HS-27A (cell line): Measurements from ENCODE around the gene ANKRD40CL.
"Not testable (repeated sequence)": the region's sequence is repeated elsewhere in the genome, so short reads cannot be mapped to it uniquely, and the experiment has no call there.

ENCODE experiments used
- DNase-seq: peaks from one replicate; pipeline ENCODE4 v3.0.0-alpha.2; 2012; ENCODE audit warnings: low read depth, missing footprints

The ANKRD40CL gene, protein sequence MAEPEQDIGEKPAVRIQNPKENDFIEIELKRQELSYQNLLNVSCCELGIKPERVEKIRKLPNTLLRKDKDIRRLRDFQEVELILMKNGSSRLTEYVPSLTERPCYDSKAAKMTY

DNA sequence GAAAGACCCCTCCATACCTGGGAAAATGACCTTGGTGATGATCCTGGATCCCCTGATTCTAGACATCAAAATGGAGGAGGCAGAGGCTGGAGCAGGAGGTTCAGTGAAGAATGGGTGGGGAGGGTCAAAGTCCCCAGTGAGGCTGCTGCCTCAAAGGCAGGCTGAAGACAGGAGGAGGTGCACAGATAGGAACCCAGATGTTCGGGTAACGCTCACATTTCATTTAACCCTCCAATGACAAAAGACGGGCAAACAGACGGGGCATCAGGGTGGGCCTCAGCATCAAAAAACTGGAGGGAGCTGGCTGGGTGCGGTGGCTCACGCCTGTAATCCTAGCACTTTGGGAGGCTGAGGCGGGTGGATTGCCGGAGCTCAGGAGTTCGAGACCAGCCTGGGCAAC lies at the start of gene ANKRD40CL:
Gene ANKRD40CL (minus strand): TSS at position 73 of the 400 bp plus-strand sequence. CDS start 605 bp downstream, outside the sequence.
- DNase-seq = no peak

DNA sequence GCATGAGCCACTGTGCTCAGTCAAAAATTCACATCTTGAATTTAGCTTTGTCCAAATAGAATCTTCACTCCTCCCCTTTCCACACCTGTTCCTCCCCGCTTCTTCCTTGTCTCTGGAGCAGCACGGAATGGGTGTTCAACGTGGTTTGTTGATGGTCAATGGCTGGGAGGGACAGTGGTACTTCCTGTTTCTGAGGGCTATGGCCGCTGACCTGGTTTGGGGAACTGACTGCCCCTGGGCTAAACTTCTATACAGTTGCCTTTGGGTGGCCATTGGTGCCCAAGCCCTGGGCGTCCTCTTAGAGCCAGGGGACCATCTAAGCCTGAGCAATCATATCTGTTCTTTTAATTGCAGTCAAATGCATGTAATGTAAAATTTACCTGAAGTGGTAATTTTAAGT lies 49.0 kb upstream of the ANKRD40CL start:
- no peak for DNase-seq

DNA sequence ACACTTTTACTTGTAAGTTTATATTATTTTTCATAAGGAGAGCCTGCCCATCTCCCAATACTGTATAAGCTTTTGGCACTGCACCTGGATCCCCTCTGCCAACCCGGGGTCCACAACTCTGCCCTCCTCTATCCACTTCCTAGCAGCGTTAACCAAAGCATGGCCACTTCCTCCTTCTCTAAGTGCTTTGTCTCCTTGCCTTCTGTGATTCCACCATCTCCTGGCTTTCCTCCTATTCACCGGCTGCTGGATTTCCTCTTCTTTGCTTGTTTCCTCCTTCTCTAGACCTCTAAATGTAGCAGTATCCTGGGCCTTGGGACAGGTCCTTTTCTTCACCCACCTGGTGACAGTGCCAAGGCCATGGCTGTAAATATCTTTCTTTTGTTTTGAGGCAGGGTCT lies 48.1 kb upstream of the ANKRD40CL start:
- no peak for DNase-seq

GRCh38 chr17:50813583-50813982 lies 46.3 kb upstream of the ANKRD40CL start:
- no peak for DNase-seq

- no peak for DNase-seq
Measured at GRCh38 chr17:50808888-50809287, 41.6 kb upstream of the ANKRD40CL start.

GRCh38 chr17:50808413-50808812 lies 41.1 kb upstream of the ANKRD40CL start:
- no peak for DNase-seq

- no peak for DNase-seq
Measured at GRCh38 chr17:50807675-50808074, 40.4 kb upstream of the ANKRD40CL start.

DNA sequence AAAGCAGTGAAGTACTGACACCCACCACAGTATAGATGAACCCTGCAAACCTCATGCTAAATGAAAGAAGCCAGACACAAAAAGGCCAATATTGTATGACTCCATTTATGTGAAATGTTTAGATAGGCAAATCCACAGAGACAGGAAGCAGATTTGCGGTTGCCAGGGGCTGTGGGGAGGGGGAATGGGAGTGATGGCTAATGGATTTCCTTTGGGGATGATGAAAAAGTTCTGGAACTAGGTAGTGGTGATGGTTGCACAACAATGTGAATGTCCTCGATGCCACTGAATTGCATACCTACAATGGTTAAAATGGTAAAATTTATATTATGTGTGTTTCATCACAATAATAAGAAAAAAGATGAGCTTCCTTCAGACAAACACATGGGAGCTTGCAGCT lies 39.7 kb upstream of the ANKRD40CL start:
- DNase-seq = no peak

GRCh38 chr17:50806141-50806643 lies 38.9 kb upstream of the ANKRD40CL start:
- no peak for DNase-seq

GRCh38 chr17:50805486-50805885 lies 38.2 kb upstream of the ANKRD40CL start:
- DNase-seq = no peak

- DNase-seq = not testable (repeated sequence)
Measured at GRCh38 chr17:50804749-50805475, 37.6 kb upstream of the ANKRD40CL start.

GRCh38 chr17:50803676-50804075 lies 36.4 kb upstream of the ANKRD40CL start:
- no peak for DNase-seq

DNA sequence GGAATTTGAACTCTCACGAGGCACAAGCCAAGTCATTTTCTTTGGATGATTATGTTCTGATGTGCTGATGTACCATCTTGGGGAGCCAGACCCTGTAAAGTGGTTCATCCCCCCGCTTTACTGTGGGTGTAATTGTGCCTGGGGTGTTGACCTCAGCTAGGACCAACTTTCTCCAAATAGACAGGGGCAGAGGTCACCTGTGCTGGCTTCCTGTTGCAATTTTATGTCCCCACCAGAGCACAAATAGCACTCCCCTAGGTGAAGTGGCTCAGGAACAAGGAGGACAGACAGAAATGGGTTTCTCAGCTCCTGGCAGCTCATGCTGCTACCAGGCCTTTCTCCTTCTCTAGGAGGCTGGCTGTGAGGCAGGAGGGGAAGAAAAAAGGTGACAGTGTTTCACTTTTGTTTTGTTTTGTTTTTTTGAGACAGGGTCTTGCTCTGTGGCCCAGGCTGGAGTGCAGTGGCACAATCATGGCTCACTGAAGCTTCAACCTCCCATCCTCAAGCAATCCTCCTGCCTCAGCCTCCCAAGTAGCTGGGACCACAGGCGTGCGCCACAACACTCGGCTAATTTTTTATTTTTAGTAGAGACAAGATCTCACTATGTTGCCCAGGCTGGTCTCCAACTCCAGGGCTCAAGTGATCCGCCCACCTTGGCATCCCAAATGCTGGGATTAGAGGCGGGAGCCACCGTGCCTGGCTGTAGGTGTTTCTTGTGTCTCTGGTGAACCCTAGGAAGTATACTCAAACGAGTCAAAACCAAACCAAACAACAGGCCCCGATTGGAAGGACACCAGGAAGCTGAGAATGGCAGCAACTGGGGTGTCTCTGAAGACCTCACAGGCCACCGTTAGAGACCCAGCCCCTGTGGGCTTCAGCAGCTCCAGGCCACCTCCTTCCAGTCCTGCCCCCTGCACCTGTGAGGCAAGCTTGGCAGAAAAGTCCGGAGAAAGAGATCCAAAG lies 35.6 kb upstream of the ANKRD40CL start:
- DNase-seq = no peak

GRCh38 chr17:50800196-50800700 lies 32.9 kb upstream of the ANKRD40CL start:
- DNase-seq = no peak

- DNase-seq = no peak
Measured at GRCh38 chr17:50799582-50799981, 32.3 kb upstream of the ANKRD40CL start.

DNA sequence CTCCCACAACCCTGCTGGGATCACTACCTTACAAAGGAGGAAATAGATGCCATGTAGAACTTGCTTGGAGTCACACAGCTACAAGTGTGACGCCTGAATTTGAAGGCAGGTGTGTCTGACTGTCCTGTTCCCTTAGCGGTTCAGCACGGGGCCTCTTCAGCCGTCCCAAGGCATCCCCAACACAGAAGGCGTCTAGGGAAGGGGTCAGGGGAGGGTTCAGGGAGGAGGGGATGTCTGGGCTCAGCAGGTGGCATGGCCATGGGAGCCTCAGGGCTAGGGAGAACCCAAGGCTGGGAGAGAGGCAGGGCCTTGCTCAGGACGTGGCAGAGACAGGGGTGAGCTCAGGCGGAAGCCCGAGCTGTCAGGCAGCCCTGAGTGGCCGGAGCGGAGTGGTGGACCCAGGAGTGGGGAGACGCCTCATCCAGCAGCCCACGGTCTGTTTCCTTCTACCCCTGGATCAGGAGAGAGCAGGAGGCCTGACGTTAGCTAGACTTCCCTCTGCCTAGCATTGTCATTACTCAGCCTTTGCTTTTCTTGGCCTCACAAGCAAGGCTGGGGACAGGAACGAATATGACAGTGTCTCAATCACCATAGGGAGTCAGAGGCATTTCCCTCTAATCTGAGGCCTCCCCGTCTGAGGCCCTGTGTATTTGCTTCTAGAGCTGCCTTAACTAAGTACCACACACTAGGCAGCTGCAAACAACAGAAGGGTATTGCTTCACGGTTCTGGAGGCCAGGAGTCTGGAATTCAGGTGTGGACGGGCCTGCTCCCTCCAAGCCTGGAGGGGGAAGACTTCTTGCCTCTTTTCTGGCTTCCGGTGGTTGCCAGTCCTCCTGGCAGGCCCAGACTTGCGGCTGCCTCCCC lies 31.3 kb upstream of the ANKRD40CL start:
- no peak for DNase-seq

DNA sequence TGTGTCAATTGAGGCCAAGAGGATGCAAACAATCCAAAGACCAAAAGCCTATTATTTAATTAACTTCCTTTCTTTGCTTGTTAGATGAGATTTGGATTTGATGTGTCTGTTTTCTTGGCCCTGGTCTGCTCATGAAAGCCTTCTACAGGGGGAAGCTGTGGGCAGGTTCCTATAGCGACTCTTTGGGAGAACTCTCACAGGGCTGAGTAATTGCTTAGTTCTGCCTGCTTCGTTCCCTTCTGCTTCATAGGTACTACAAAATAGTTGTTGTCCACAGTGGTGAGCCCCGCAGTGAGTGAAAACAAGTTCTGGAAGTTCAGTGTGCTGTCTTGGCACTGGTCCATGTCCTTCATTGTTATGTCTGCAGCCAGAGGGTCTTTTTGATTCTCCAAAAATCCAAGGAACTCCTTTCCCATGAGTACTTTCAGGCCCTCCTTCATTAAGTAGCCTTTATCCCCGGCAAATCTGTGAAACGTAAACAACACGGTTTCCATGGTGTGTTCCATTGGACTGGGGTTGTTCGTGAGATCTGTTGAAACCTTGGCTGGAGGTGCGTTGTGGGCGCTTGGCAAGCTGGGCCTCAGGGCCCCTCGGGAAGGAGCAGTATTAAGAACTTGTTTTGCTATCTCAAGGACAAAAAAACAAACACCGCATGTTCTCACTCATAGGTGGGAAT lies 30.0 kb upstream of the ANKRD40CL start:
- no peak for DNase-seq

- no peak for DNase-seq
Measured at GRCh38 chr17:50794361-50794760, 27.0 kb upstream of the ANKRD40CL start.

GRCh38 chr17:50793007-50793406 lies 25.7 kb upstream of the ANKRD40CL start:
- DNase-seq = no peak

- no peak for DNase-seq
Measured at GRCh38 chr17:50792132-50792531, 24.8 kb upstream of the ANKRD40CL start.

DNA sequence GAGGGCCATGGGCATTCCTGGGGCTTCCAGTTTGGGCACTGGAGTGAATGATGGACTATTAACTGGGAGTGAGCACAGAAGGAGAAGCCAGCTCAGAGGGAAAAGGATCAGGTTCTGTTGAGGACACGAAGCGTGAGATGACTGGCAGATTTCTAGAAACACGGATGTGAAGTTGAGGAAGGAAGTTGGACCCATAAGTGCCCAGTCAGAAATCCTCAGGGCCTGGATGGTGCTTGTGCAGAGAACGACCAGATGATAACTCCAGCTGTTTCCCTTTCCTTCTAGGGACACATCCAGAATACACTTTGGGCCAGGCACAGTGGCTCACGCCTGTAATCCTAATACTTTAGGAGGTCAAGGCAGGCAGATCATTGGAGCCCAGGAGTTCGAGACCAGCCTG lies 23.3 kb upstream of the ANKRD40CL start:
- DNase-seq = no peak
